AG09319 (cell line): ENCODE measurements around the gene SFTPA1.
"Not testable (repeated sequence)": the region's sequence is repeated elsewhere in the genome, so short reads cannot be mapped to it uniquely, and the experiment has no call there.

ENCODE experiments used
- DNase-seq: peaks from one replicate; pipeline ENCODE4 v3.0.0-alpha.2; 2010; ENCODE audit warnings: low read depth; ENCODE audit errors: extremely low read depth
- CTCF ChIP-seq: IDR thresholded peaks from 2 replicates; pipeline ENCODE4 v1.5.1; 2011; ENCODE audit warnings: low read depth, mild to moderate bottlenecking, inconsistent platforms, low read length, moderate library complexity

SFTPA1 gene

GRCh38 chr10:79610601-79611191, at the start of gene SFTPA1:
Gene SFTPA1 (plus strand): TSS chr10:79610939. CDS start chr10:79611826, 887 bp downstream.
- no peak for TF ChIP-seq CTCF
- DNase-seq = no peak

- no peak for DNase-seq
- TF ChIP-seq CTCF = no peak
Measured at GRCh38 chr10:79561257-79561656, 49.5 kb upstream of the SFTPA1 start.

GRCh38 chr10:79562135-79562756, 48.5 kb upstream of the SFTPA1 start:
- peak; percentile 12 for DNase-seq
- peak; percentile 98 for TF ChIP-seq CTCF

GRCh38 chr10:79563426-79563825, 47.3 kb upstream of the SFTPA1 start:
- no peak for DNase-seq
- no peak for TF ChIP-seq CTCF

- not testable (repeated sequence) for DNase-seq
Measured at GRCh38 chr10:79570624-79571023, 40.1 kb upstream of the SFTPA1 start.

DNA sequence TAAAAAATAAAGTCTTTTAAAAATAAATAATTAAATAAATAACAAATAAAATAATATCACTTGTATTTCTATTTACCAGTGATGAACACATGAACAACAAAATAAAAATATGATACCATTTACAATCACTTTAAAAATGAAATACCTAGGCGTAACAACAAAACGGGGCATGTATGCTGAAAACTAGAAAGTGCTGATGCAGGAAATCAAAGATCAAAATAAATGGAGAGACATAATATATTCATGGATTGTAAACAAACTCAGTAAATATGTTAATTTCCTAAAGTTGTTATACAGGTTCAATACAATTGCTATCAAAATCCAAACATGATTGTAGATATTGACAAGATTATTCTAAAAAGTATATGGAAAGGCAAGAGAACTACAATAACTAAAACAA, 31.4 kb upstream of the SFTPA1 start:
- TF ChIP-seq CTCF = no peak
- no peak for DNase-seq

- no peak for DNase-seq
- no peak for TF ChIP-seq CTCF
Measured at GRCh38 chr10:79581044-79581443, 29.7 kb upstream of the SFTPA1 start.

- DNase-seq = no peak
- no peak for TF ChIP-seq CTCF
Measured at GRCh38 chr10:79582096-79582495, 28.6 kb upstream of the SFTPA1 start.

- DNase-seq = not testable (repeated sequence)
Measured at GRCh38 chr10:79582954-79583353, 27.8 kb upstream of the SFTPA1 start.
